Measurements from ENCODE around the gene GUK1.

DNA sequence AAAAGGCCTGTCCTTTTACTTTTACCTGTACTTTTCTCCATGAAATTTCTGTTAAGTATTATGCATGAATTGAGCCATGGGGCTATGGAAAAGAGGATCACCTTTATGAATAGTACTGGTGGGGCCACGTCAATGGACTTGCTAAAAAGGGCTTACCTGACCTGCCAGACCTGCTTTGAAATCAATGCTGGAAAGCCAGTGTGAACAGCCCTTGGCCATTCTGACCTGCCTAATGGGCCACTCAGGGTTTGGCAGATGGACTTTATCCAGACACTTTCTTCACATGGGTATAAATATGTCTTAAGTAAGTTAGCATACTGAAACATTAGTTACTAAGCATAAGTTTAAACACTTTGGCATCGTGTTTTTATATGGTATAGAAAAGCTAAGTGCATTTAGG is 8.3 kb upstream of the GUK1 start:
- TF ChIP-seq, protein P1, sequence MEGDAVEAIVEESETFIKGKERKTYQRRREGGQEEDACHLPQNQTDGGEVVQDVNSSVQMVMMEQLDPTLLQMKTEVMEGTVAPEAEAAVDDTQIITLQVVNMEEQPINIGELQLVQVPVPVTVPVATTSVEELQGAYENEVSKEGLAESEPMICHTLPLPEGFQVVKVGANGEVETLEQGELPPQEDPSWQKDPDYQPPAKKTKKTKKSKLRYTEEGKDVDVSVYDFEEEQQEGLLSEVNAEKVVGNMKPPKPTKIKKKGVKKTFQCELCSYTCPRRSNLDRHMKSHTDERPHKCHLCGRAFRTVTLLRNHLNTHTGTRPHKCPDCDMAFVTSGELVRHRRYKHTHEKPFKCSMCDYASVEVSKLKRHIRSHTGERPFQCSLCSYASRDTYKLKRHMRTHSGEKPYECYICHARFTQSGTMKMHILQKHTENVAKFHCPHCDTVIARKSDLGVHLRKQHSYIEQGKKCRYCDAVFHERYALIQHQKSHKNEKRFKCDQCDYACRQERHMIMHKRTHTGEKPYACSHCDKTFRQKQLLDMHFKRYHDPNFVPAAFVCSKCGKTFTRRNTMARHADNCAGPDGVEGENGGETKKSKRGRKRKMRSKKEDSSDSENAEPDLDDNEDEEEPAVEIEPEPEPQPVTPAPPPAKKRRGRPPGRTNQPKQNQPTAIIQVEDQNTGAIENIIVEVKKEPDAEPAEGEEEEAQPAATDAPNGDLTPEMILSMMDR (IDR thresholded peaks at IDR 0.05; ENCODE audit: low read length): no peak
- no peak for TF ChIP-seq EZH2phosphoT487 (IDR thresholded peaks at IDR 0.05; ENCODE audit: low read length)
- TF ChIP-seq EZH2 (optimal IDR thresholded peaks at IDR 0.05; ENCODE audit: low read depth, low read length): no peak
